Activated CD4-positive, CD25-positive, alpha-beta regulatory T cell treated with anti-CD3 and anti-CD28 coated beads, Interleukin-2, amount 50 U/mL, for 24 hours (primary cell): Measurements from ENCODE around the gene AGR3.
A peak's percentile ranks its signal among the peaks of the same experiment; 100 is the strongest.
"Not testable (repeated sequence)": the region's sequence is repeated elsewhere in the genome, so short reads cannot be mapped to it uniquely, and the experiment has no call there.

Source experiments
- ATAC-seq, 2 donors: fragments of 150-1000 bp; cut with Tn5 transposase; one replicate each; pipeline ENCODE4 v1.10.0; 2021; ENCODE audit warnings: mild to moderate bottlenecking in 1 of 2, moderate library complexity in 1 of 2

The AGR3 gene

DNA sequence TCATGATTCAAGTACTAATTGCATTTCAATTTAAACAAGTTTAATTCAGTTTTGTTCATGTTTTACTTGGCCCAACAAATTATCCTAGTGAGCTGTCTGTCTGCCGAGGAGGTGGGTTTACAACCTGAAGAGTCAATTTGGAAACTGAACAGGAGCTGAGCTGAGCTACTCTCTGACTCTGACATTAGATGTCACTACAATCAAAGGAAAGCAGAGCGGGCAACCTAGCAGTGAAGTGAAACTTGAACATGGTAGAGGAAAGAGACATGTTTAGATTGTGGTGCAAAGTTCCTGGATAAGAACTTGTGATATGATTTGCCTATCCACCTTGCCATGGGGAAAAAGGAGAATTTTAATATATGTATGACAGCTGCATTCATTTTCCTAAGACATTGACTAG is 9.6 kb upstream of the AGR3 start:
- peak in 1 of 2 donors; percentile 46 for ATAC-seq

DNA sequence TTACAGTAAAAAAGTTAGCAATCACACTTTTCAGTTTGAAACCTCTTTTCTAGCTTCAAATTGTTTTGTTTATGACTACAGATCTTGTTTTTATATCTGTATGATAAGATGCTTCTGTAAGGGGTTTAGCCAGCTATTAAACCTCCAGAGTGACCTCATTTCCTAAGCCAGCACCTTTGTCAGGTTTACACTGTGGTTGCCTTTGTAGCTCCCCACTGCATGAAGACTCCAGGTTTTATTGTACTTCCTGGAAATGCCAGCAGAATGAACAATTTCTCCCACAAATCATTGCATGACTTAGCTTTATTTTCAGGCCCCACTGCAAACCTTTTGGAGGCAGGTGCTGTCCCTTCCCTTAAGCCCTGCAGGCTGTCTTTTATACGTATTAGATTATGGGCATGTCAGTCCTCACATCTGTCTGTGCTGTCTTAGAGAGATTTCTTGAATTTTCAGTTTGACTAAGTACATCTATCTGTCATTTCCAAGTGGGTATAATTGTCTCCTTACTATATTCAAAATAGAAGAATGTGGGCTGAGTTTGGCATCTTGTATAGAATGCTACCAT is 8.2 kb upstream of the AGR3 start:
- ATAC-seq: peak; percentile 35 to 55

DNA sequence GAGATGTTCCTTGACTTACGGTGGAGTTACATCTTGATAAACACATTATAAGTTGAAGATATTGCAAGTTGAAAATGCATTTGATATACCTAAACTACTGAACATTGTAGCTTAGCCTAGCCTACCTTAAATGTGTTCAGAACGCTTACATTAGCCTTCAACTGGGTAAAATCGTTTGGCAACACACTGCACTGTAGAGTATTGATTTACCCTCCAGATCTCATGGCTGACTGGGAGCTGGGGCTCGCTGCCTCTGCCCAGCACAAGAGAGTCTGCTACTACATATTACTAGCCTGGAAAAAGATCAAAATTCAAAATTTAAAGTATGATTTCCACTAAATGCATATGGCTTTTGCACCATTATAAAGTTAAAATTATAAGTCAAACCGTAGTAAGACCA is 7.5 kb upstream of the AGR3 start:
- no peak for ATAC-seq

DNA sequence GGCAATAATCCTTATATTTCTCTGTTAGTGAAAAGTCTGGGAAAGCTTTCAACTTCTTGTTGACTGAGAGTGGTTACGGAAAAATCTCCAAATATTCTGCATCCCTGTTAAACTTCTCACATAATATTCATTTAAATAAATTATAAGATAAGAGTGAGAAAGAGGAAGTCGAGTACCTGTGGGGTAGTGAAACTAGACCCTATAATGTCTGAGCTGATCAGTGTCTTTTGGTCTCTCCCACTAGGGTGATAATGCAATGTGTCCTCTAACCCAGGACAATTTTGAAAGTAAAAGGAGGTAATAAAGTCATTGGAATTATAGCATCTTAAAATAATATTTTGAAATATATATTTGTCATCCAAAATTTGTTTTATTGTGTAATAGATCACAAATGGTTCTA is 2.1 kb upstream of the AGR3 start:
- ATAC-seq: no peak

DNA sequence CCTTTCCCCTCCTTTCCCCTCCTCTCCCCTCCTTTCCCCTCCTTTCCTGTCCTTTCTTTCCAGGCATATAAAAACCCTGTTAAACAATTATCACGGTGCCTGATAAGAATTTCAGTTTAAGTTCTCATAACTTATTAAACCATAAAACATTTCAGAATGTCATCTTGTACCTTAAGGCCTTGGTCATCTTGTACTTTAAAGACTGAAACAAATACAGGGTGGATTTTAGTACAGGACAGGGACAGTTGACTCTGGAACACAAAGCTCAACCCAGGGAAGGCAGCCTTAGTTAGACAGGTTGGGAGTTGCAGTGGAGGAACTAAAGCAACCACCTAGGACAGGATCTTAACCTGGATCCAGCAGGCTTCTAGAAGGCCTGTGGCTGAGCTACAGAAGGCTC is 1.2 kb downstream of the AGR3 start:
- ATAC-seq: no peak

DNA sequence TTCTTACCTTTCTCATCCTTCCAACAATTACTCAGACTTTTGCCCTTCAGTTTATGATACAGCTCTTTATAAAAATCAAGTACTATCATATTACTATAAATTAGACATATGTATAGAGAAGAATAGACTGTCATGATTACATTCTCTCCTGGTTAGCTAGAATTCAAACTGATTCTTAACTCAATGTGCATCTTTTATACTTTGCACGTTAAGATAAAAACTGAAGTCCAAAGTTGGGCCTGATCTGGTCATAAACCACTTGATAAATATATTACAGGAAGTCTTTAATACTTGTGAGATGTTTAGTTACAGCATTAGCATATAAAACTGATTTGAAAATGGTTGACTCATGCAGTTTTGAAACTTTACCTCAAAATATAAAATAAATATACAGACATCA is 2.6 kb downstream of the AGR3 start:
- ATAC-seq: no peak

DNA sequence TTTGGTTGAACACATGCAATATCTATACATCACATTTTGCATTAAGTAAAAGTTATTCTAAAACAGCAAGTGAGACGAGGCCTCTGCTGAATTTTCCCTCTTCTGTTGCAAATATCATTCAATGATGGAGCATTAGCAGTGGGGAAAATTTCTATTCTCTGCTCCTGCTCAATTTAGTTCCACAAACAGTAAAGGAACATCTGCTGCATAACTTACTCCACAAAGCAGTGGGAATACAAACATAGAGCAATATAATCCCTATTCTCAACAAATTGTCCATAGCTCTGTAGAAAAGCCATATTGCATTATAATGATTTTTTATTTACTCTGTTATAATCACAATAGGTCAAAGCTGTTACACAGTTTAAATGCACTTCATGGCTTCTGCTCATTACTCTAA is 5.9 kb downstream of the AGR3 start:
- ATAC-seq: no peak

DNA sequence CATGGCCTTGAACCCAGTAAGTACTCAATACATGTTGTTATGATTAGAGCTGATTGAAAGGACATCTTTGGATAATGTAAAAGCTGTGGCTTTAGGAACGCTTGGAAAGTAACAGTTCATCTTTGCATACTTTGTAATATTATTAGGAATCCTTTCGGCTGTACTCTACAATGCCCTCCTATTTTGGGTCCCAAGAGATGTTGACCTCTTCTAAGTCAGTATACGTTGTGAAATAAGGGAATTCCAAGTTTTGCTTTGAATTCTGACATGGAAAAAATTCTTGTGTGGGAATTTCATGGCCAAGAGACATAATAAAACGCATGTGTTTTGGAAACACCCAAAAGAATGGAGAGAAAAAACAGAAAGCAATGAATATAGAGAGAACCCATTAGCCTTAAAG is 7.7 kb downstream of the AGR3 start:
- ATAC-seq: no peak

DNA sequence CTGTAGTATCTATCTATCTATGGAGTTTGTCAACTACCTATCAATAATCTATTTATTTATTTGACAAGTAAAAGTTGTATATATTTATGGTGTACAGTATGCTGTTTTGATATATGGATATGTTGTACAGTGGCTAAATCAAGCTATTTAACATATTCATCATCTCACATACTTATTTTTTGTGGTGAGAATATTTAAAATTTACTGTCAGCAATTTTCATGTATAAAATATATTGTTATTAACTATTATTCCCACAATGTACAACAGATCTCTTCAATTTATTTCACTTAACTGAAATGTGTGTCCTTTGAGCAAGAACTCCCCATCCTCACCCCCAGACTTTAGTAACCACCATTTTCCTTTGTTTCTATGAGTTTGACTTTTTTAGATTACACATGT is 14.5 kb downstream of the AGR3 start:
- no peak for ATAC-seq

DNA sequence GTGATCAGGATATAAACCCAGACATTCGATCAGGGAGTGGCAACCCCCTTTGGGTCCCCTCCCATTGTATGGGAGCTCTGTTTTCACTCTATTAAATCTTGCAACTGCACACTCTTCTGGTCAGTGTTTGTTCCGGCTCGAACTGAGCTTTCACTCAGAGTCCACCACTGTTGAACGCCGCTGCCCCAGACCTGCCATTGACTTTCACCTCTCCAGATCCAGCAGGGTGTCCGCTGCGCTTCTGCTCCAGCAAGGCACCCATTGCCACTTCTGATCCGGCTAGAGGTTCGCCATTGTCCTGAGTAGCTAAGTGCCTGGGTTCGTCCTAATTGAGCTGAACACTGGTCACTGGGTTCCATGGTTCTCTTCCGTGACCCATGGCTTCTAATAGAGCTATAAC is 28.6 kb downstream of the AGR3 start:
- ATAC-seq: not testable (repeated sequence)

DNA sequence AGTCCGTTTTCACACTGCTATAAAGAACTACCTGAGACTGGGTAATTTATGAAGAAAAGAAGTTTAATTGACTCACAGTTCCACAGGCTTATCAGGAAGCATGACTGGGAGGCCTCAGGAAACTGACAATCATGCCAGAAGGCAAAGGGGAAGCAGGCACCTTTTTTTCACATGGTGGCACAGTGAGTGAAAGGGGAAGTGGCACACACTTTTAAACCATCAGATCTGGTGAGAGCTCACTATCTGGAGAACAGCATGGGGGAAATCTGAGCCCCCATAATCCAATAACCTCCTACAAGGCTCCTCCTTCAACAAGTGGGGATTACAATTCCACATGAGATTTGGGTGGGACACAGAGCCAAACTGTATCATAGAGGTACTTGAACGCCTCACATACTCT is 30.0 kb downstream of the AGR3 start:
- no peak for ATAC-seq

DNA sequence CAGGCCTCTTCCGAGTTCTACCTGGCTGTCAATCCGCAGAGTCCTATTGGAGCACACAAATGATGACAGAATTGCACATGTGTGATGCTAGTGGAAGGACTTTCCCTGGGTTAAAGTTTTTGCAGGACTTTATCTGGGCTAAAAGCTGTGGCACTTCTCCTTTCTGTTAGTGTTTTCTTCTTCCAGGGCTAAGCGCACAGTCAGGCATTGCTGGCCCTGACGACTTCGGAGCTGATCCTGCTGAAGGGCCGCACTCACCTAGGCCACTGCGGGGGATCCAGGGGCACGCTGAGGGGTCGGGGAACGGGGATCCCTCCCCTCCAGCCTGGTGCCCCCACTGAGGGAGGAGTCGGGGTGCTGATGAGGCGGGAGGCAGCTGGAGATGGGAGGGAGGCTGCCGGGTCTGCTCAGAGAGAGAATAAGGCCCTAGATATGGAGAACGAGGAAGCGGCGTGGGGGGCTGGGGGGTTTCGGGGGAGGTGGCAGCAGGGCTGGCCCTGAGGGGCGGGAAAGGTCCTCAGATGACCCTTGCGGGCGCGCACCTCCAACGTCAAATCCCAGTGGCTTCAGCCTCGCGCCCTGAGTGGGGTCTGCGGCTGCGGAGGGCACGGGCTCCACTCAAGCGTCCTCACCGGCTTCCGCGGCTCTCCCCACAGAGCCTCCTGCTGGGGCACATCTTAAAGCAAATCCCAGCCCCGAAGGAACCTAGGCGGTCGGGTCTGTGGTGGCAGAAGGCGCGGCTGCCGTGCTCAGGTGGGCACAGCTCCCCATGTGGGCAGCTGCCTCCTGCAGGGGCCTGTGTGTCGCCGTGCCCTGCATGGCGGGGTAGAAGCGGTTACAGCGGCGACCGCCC is 30.9 kb downstream of the AGR3 start:
- ATAC-seq: no peak

DNA sequence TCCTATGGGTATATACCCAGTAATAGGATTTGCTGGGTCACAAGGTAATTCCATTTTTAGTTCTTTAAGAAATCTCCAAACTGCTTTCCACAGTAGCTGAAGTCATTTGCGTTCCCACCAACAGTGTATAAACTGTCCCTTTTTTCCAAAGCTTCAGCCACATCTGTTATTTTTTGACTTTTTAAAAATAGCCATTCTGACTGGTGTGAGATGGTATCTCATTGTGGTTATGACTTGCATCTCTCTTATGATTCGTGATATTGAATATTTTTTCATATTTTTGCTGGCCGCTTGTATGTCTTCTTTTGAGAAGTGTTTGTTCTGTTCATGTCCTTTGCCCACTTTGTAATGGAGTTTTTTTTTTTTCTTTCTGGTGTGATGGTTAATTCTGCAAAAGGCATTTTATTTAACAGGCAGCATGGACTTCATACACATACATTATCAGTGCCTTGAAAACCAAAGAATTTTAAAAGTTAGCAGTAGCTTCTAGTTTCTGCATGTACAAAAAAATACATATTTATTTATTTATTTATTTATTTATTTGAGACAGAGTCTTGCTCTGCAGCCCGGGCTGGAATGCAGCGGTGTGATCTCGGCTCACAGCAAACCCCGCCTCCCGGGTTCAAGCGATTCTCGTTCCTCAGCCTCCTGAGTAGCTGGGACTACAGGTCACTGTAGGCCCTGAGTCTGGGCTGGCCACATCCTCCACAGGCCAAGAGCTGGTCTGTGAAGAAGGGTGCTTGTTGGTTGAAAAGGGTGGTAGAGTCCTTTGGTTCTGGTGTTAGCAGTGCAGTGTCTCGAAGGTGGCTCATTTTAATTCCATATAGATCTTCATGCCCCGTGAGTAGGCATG is 32.3 kb downstream of the AGR3 start:
- ATAC-seq: no peak

DNA sequence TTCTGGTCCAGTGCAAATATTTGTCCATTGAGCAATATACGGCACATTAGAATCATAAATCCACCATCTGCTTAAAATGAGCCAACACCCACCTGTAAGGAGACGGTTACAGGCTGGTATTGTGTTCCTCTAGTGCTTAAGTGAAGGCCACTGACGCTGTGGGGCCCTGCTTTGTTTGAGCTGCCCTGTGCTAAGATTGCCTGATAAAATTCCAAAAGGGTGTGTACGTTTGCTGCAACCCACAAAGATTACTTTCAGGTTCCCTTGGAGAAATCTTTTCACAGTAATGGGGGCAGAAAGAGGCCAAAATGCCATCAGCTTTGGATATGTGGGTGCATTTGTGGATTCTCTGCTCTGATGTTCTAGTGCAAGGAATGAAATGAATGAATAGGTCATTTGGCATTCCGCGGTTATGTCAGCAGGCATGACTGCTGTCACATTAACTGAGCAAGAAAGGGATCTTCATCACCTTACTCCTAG is 34.4 kb downstream of the AGR3 start:
- ATAC-seq: no peak

DNA sequence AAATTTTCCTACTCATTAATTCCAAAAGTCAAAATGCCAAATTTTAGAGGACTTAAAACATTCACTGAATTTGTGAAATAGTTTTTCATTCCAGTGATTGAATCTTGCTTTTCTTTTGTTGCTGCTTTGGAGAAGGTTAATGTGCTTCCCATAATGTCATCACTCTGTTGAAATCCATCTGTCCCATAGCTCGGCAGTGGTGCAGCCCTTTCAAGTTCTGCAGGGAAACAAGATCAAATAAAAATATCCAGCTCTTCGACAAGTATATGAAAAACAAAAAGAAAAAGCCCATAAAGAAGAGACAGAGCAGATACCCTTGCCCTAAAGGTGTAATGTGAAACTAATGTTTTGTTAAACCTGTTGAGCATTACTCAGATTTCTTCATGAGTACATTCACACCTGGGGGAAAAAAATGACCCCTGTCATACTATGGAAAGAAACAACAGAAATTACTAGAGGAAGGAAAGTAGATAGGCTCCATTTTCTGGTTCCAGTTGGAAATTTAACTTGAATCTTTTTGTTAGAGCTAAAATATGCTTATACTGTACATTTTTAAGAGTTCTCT is 35.1 kb downstream of the AGR3 start:
- no peak for ATAC-seq

DNA sequence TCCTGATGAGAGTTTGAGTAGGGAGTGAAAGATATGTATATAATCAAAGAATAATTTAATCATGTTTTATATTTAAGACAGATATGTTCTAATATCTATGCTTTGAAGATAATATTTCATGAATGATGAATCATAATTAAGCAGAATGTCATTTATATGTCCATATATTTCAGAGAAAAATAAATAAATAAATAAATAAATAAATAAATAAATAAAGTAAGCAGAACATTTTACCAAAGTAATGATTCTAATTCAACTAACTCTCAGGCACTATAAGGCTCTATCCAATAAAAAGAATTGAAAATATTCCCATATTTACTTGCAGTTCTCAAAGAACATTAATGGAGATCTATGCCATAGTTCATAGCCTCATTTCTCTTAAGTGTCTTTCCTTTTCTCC is 36.0 kb downstream of the AGR3 start:
- ATAC-seq: no peak

DNA sequence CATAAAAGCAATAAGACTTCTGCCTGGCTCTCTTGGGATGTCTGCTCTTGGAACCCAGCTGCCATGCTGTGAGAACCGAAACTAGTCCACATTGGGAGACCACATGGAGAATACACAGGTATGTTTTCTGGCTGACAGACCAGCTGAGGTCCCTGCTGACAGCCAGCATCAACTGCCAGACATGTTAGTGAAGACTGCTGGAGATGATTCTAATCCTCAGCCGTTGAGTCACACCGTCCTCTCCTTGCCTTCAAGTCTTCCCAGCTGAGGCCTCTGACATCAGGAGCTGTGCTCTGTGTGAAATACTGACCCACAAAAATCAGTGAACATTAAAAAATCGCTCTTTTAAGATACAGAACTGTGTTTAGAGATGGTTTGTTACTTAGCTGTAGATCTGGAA is 40.1 kb downstream of the AGR3 start:
- ATAC-seq: no peak

DNA sequence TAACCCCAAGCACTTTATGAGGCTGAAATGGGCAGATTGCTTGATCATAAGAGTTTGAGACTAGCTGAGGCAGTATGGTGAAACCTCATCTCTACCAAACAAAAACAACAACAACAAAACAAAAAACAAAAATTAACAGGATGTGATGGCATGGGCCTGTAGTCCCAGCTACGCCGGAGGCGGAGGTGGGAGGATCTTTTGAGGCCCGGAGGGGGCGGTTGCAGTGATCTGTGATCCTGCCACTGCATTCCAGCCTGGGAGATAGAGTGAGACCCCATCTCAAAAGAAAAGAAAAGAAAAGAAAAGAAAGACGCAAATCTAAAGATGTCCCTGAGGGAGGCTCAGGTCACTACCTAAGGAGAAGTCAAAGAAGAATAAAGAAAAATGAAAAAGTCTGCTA is 41.7 kb downstream of the AGR3 start:
- no peak for ATAC-seq

DNA sequence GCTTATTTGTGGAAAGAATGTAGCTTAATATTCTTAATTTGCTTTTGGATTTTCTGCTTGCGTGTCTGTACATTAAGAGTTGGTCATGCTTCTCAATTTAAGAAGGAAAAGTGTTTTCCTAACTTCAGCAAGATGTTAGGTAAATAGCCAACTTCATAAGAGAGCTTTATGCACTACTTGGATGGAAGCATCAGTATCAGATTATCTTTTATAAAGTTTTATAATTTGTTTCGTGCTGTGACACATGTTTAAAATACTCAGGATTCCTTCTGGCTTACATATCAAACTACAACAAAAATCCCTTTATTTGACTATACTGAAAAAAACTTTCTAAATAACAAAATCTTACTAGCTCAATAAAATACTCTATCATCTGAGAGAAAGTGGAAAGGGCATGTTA is 42.1 kb downstream of the AGR3 start:
- no peak for ATAC-seq

DNA sequence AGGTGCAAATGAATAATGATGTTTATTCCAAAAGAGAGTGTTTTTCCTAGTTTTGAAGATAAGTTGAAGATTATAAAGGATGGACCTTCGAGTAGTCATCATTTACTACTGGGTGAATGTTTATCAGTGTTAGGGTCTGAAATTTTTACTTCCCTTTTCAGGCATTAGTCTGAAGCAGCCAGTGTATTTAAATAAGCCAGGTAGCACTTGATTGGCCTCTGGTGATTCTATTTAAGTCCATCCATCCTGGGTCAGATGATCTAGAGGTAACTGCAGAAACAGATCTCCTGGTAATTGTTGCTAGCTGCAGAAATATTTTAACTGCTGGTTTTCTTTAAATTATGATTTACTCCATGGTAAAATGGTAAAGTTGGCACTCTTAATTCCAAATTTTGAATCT is 42.9 kb downstream of the AGR3 start:
- no peak for ATAC-seq

DNA sequence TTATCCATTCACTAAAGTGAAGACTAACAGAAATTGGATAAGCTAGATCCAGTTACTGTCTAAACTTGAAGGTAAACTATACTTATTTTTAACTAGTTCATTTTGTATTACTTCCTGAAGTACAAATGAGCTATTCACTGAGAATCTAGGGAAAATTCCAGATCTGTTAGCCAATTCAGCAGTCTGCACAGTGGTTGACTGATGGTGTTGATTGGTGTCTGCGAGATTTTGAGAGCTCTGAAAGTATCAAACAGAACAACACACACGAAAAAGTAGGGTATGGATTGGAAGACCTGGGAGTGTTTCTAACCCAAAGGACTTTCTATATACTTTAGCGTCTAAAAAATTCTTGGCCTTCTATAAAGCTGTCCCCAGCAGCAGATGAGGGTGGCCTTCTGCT is 43.4 kb downstream of the AGR3 start:
- ATAC-seq: no peak

DNA sequence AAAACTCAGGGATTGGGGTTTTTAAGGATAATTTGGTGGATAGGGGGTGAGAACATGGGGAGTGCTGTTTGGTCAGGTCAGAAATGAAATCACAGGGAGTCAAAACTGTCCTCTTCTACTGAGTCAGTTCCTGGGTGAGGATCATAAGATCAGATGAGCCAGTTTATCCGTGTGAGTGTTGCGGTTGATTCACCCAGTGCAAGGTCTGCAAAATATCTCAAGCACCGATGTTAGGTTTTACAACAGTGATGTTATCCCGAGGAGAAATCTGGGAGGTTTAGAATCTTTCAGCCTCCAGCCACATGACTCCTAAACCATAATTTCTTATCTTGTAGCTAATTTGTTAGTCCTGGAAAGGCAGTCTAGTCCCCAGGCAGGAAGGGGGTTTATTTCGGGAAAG is 45.3 kb downstream of the AGR3 start:
- ATAC-seq: no peak

DNA sequence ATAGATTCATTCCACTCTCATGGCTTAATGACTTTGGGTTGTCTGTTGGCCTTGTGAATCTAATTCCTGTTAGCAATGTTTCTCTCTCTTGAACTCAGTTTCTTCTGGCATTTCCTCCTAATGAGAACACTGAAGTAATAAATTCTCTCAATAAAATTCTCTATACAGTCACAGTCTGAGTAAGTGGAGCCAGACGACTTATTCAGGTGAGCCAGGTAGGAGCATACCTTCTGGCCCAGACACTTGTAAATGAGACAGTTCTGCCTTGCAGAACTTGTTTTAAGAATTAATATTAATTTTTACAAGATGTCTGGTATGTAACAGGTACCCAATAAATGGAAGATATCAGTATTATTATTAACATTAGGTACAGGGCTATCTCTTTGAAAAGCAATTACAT is 48.4 kb downstream of the AGR3 start:
- no peak for ATAC-seq
